GM10266 (cell line): ENCODE results near the gene EN2.

Experiments
- DNase-seq: peaks from one replicate; pipeline ENCODE4 v3.0.0; 2012; ENCODE audit errors: extremely low spot score
- TF ChIP-seq, protein P1 (sequence below): IDR thresholded peaks from 2 replicates; pipeline ENCODE4 v1.5.1; 2012; ENCODE audit warnings: mild to moderate bottlenecking, low read depth; ENCODE audit not compliant: control insufficient read depth, insufficient read depth; ENCODE audit errors: missing control alignments

EN2 gene

DNA sequence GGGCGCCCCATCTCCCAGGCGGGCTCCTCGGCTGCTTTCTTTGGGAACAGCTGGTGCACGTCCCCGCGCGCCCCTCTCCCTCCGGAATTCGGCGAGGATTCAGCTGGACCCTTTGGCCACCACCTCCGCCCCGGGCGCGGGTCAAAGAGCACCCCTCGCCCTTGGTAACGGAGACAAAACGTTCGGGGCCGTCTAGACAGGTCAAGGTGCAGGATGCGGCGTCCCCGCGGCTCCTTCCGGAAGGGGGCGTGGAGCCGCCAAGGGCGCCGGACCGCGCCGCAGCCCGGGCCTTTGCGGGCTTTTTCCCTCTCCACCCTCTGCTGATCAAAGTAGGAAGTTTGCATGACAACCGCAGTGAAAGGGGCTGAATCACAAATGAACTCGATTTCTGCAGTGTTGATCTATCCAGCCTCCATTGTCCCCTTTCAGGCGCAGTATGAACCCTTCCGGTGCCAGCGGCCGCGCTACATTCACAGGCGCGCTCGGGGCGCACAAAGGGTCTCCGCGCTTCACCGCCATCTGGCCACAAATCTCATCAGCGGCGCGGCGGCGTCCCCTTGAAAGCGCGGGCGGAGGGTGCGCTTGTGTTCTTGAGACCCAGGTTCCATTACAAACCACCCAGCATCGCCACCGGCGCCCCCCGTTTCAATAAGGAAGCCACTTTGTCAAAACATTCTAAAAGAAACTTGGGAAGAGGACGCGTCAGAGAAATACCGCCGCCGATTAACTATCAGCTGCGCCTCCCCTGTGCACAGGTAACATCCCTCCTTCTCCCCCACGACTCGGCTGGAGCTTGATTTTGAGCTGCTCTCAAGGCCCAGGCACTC, 52.0 kb downstream of the EN2 start:
- DNase-seq: no peak
- TF ChIP-seq, protein P1, sequence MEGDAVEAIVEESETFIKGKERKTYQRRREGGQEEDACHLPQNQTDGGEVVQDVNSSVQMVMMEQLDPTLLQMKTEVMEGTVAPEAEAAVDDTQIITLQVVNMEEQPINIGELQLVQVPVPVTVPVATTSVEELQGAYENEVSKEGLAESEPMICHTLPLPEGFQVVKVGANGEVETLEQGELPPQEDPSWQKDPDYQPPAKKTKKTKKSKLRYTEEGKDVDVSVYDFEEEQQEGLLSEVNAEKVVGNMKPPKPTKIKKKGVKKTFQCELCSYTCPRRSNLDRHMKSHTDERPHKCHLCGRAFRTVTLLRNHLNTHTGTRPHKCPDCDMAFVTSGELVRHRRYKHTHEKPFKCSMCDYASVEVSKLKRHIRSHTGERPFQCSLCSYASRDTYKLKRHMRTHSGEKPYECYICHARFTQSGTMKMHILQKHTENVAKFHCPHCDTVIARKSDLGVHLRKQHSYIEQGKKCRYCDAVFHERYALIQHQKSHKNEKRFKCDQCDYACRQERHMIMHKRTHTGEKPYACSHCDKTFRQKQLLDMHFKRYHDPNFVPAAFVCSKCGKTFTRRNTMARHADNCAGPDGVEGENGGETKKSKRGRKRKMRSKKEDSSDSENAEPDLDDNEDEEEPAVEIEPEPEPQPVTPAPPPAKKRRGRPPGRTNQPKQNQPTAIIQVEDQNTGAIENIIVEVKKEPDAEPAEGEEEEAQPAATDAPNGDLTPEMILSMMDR: no peak

DNA sequence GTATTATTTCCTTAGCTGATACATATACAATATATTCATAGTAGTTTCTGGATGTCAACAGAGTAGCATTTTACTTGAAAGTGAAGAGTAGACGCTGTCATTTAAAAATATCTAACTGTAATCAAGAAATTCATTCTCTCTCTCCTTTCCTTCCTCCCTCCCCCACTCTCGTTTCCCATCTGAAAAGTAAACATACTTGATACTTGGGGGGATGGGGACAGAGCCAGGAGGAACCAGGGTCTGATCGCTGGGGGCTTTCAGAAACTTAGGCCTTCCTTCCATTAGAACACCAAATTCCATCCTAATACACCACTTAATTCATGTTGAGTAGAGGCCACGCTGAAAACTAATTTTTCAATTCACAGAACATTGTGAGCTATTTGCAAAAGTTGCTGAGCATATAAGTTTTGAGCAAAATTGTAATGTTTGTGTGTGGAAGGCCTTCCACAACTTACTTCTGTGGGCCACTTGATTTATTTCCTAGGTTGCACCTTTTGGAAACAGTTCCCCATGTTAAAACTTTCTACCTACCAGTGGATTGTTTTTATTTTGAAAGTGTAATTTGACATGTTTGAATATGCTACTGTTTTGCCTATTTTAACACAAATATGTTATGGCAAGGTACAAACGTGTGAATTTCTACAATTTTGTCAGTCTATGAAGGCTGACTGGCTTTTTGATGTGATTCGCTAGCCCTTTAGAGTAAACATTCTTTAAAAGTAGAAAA, 53.2 kb downstream of the EN2 start:
- TF ChIP-seq, protein P1: no peak
- no peak for DNase-seq

DNA sequence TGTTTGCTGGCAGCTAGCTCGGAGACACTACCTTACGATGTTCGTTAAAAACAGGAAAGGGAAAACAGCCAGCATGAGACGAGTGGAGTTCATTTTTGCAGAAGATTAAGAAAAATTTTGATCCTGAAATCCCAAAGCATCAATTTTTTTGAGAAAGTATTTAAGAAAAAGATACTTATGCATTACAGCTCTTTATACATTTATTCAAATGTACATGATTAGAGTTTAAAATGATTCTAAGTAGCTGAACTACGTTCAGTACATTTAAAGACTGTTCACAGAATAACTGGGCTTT, 53.7 kb downstream of the EN2 start:
- TF ChIP-seq, protein P1: no peak
- DNase-seq: no peak

DNA sequence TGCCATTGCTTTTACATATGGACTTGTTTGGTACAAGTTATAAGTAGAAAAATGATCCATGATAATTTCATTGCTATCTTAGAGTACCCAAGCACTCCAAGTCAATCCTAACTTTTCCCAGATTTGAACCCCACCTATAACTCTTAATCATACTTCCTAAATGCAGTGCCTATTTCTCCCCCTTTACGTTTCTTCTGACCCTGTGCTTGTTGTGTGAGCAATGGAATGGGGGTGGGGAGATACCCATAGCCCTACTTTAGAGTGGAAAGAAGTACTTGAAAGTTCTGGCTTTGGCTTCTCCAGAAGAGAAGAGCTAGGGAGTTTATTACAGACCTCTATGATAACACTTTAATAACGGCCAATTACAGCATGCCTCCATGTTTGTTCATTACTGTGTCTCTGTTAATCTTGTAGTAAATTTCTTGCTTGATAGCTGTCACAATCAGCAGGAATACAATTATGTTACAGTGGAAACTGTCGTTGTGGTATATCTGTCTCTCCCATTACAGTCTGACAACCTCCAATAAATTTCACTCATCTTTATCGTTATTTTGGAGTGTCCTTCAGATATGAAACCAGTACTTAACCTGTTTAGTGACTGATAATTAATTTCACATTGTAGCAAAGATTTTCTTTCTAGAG, 54.4 kb downstream of the EN2 start:
- TF ChIP-seq, protein P1: no peak
- DNase-seq: no peak

DNA sequence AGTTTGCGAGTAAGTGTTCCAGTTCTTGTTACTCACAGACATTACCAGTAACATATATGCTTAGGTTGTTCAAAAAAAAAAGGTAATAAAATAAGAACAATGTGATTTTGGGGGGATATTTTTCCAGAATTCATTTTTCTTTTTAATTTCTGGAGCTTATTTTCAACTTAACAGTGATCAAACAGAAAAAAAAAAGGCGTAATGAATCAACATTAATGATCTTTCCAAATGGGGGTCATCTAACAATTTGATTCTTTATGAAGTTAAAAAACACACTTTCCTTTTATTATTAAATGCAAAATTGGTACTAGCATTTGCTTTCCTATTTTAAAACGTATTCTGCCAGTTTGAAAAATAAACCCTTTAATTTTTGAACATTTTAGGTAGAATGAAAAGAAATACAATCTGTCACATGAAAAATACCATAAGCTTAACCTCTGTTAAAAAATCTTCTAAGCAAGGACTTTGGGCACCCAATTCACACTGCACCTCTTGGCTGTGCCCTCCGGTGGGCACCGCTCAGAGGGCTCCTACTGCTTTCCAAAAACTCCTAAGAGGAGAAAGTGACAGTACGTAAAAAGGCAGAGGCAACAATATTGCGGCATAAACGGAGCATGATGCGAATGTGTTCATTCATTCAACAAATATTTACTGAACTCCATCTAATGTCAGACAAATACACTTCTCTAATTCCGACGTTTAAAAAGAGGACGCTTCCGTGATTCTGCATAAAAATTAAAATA, 55.8 kb downstream of the EN2 start:
- TF ChIP-seq, protein P1: no peak
- no peak for DNase-seq

DNA sequence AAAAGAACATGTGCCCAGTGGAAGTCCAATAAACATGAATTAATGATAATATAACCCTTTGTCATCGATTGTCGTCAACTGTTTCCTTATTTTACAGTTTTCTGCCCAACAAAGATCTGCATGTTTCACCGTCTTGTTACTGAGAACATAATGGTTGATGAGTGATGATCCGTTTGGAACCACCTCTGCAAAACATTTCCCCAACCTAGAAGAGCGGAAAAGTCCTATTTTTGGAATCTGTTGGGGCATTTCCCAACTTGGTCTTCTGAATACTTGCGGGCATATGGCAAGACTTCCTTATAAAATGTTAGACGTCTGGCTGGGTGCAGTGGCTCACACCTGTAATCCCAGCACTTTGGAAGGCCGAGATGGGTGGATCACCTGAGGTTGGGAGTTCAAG, 56.4 kb downstream of the EN2 start:
- TF ChIP-seq, protein P1: no peak
- no peak for DNase-seq
